NCI-H146 (cell line): ENCODE results near the gene COX5B.
"Not testable (repeated sequence)": the region's sequence is repeated elsewhere in the genome, so short reads cannot be mapped to it uniquely, and the experiment has no call there.

Experiments used
- DNase-seq: peaks from one replicate; lab custom pipeline; 2025; lab: John Stamatoyannopoulos, UW

The COX5B gene

GRCh38 chr2:97645695-97646629 is at the start of gene COX5B:
TSS of gene COX5B (plus strand) at chr2:97646062. CDS start at chr2:97646087, 25 bp downstream.
- DNase-seq = peak; percentile 99

- DNase-seq = not testable (repeated sequence)
Observed at GRCh38 chr2:97596180-97596579, 49.7 kb upstream of the COX5B start.

GRCh38 chr2:97601537-97601936 is 44.3 kb upstream of the COX5B start:
- not testable (repeated sequence) for DNase-seq

- DNase-seq = not testable (repeated sequence)
Observed at GRCh38 chr2:97605109-97605508, 40.8 kb upstream of the COX5B start.

GRCh38 chr2:97605524-97606339 is 40.1 kb upstream of the COX5B start:
- not testable (repeated sequence) for DNase-seq

GRCh38 chr2:97608745-97609144 is 37.1 kb upstream of the COX5B start:
- DNase-seq = not testable (repeated sequence)

GRCh38 chr2:97611895-97612294 is 34.0 kb upstream of the COX5B start:
- DNase-seq = not testable (repeated sequence)

GRCh38 chr2:97615746-97616145 is 30.1 kb upstream of the COX5B start:
- not testable (repeated sequence) for DNase-seq

- no peak for DNase-seq
Observed at GRCh38 chr2:97617911-97618310, 28.0 kb upstream of the COX5B start.

GRCh38 chr2:97618939-97619827 is 26.7 kb upstream of the COX5B start:
- DNase-seq = not testable (repeated sequence)

- DNase-seq = not testable (repeated sequence)
Observed at GRCh38 chr2:97620492-97620891, 25.4 kb upstream of the COX5B start.

- not testable (repeated sequence) for DNase-seq
Observed at GRCh38 chr2:97622976-97623375, 22.9 kb upstream of the COX5B start.

- DNase-seq = not testable (repeated sequence)
Observed at GRCh38 chr2:97625354-97626048, 20.4 kb upstream of the COX5B start.

- not testable (repeated sequence) for DNase-seq
Observed at GRCh38 chr2:97626049-97626430, 19.8 kb upstream of the COX5B start.

- DNase-seq = no peak
Observed at GRCh38 chr2:97644023-97644717, 1.7 kb upstream of the COX5B start.

GRCh38 chr2:97645112-97645694 is 659 bp upstream of the COX5B start:
- DNase-seq = peak; percentile 53

- no peak for DNase-seq
Observed at GRCh38 chr2:97646977-97647376, 1.1 kb downstream of the COX5B start.

- DNase-seq = no peak
Observed at GRCh38 chr2:97651114-97651513, 5.3 kb downstream of the COX5B start.

GRCh38 chr2:97653473-97653872 is 7.6 kb downstream of the COX5B start:
- no peak for DNase-seq

GRCh38 chr2:97653874-97654273 is 8.0 kb downstream of the COX5B start:
- DNase-seq = no peak
